Right lobe of liver (tissue), 4 donors: ENCODE results near the gene EIF2B5.

ENCODE experiments used
- POLR2A ChIP-seq: fragments of 450-650 bp; IDR thresholded peaks from one replicate; pipeline ENCODE4 v1.6.1; 2017; ENCODE audit warnings: antibody characterized with exemption, mild to moderate bottlenecking
- TF ChIP-seq, protein P1 (sequence below), 4 donors: fragments of 200-600 bp in 3 of 4; fragments of 450-650 bp in 1 of 4; IDR thresholded peaks; one replicate each; pipeline versions ENCODE4 v1.5.1 to v1.8.0; 2016 to 2022; ENCODE audit warnings: antibody characterized with exemption in 4 of 4, mild to moderate bottlenecking in 2 of 4
- donor health status: DM: no; HTN: no; CAD: no.
- donor health status: DM: no; HTN: no; CAD: no.
- donor health status: DM: no; HTN: yes; CAD: no.

DNA sequence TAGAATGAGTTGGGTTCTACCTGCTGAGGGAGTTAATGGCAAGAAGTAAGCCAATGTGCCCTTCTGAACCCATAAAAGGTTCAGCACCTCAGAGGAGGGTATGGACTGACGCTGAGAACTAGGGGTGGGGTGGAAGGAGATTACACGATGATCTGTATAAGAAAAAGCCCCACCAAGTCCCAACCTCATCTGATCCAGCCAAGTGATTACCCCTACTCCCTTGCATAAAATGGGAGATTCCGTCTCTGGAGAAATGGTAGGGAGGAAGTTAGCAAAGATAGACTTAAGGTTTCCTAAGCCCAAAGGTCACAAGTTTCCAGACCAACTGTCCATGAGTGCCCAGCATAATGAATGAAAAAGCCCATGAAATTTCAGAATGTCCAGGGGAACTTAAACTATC lies 12.9 kb downstream of the EIF2B5 start:
- TF ChIP-seq, protein P1, sequence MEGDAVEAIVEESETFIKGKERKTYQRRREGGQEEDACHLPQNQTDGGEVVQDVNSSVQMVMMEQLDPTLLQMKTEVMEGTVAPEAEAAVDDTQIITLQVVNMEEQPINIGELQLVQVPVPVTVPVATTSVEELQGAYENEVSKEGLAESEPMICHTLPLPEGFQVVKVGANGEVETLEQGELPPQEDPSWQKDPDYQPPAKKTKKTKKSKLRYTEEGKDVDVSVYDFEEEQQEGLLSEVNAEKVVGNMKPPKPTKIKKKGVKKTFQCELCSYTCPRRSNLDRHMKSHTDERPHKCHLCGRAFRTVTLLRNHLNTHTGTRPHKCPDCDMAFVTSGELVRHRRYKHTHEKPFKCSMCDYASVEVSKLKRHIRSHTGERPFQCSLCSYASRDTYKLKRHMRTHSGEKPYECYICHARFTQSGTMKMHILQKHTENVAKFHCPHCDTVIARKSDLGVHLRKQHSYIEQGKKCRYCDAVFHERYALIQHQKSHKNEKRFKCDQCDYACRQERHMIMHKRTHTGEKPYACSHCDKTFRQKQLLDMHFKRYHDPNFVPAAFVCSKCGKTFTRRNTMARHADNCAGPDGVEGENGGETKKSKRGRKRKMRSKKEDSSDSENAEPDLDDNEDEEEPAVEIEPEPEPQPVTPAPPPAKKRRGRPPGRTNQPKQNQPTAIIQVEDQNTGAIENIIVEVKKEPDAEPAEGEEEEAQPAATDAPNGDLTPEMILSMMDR (IDR thresholded peaks at IDR 0.05): no peak
- no peak for TF ChIP-seq POLR2A
